H9 (cell line): ENCODE data around the gene ACMSD. TPM values are rescaled to one million over a fixed set of nuclear protein-coding genes. Genes with fewer than 3 reads are reported as not detected.

Source experiments
- DNase-seq: peaks from one replicate; pipeline ENCODE4 v3.0.0-alpha.2; 2017
- H2AFZ ChIP-seq: one replicate; pipeline ENCODE4 v1.6.1; 2013; ENCODE audit warnings: mild to moderate bottlenecking, low read length, control low read depth, moderate library complexity
- H2AK5ac ChIP-seq: 2 replicates; pipeline ENCODE4 v1.6.1; 2013; ENCODE audit warnings: low read length, control low read depth, mixed read lengths; ENCODE audit not compliant: insufficient read length
- H2BK120ac ChIP-seq: one replicate; pipeline ENCODE4 v1.6.1; 2013; ENCODE audit warnings: low read depth, mild to moderate bottlenecking, low read length, control low read depth, inconsistent platforms; ENCODE audit not compliant: poor library complexity, severe bottlenecking
- H2BK12ac ChIP-seq: 2 replicates; pipeline ENCODE4 v1.6.1; 2013; ENCODE audit warnings: low read length, control low read depth, mixed read lengths, low read depth; ENCODE audit not compliant: insufficient read length
- H2BK15ac ChIP-seq: 2 replicates; pipeline ENCODE4 v1.6.1; 2013; ENCODE audit warnings: low read depth, low read length, control low read depth
- H2BK20ac ChIP-seq: one replicate; pipeline ENCODE4 v1.6.1; 2013; ENCODE audit warnings: low read depth, mild to moderate bottlenecking, low read length, control low read depth, inconsistent platforms; ENCODE audit not compliant: poor library complexity, severe bottlenecking
- H2BK5ac ChIP-seq: 2 replicates; pipeline ENCODE4 v1.6.1; 2013; ENCODE audit warnings: low read length, control low read depth, mixed read lengths; ENCODE audit not compliant: insufficient read length
- H3K14ac ChIP-seq: 2 replicates; pipeline ENCODE4 v1.6.1; 2013; ENCODE audit warnings: low read length, control low read depth; ENCODE audit not compliant: insufficient read depth
- H3K18ac ChIP-seq: 2 replicates; pipeline ENCODE4 v1.6.1; 2013; ENCODE audit warnings: low read depth, mild to moderate bottlenecking, mixed read lengths, low read length, control low read depth; ENCODE audit not compliant: insufficient read length
- H3K23ac ChIP-seq: 2 replicates; pipeline ENCODE4 v1.6.1; 2013; ENCODE audit warnings: low read length, control low read depth, mixed read lengths, low read depth; ENCODE audit not compliant: insufficient read length
- H3K23me2 ChIP-seq: 2 replicates; pipeline ENCODE4 v1.6.1; 2013; ENCODE audit warnings: low read depth, mild to moderate bottlenecking, mixed read lengths, low read length, control low read depth; ENCODE audit not compliant: insufficient read length, poor library complexity, severe bottlenecking
- H3K27ac ChIP-seq: 2 replicates; pipeline ENCODE4 v1.5.1; 2013; ENCODE audit warnings: low read length, control low read depth, mixed read lengths, low read depth; ENCODE audit not compliant: insufficient read length
- H3K27me3 ChIP-seq: 2 replicates; pipeline ENCODE4 v1.6.1; 2013; ENCODE audit warnings: low read length, control low read depth, inconsistent platforms; ENCODE audit not compliant: insufficient read depth
- H3K4ac ChIP-seq: 2 replicates; pipeline ENCODE4 v1.6.1; 2013; ENCODE audit warnings: low read depth, mild to moderate bottlenecking, control low read depth, inconsistent platforms, low read length, moderate library complexity
- H3K4me1 ChIP-seq: 2 replicates; pipeline ENCODE4 v1.6.1; 2013; ENCODE audit warnings: low read length, control low read depth, inconsistent platforms; ENCODE audit not compliant: insufficient read depth
- H3K4me2 ChIP-seq: 2 replicates; pipeline ENCODE4 v1.6.1; 2013; ENCODE audit warnings: low read length, control low read depth, mixed read lengths; ENCODE audit not compliant: insufficient read length, insufficient read depth
- H3K56ac ChIP-seq: 2 replicates; pipeline ENCODE4 v1.6.1; 2013; ENCODE audit warnings: low read depth, mild to moderate bottlenecking, mixed read lengths, low read length, control low read depth; ENCODE audit not compliant: insufficient read length
- H3K79me1 ChIP-seq: 2 replicates; pipeline ENCODE4 v1.6.1; 2013; ENCODE audit warnings: low read depth, mild to moderate bottlenecking, moderate library complexity, low read length, control low read depth, inconsistent platforms; ENCODE audit not compliant: insufficient read depth, poor library complexity, severe bottlenecking
- H3K79me2 ChIP-seq: 2 replicates; pipeline ENCODE4 v1.6.1; 2013; ENCODE audit warnings: low read length, control low read depth, inconsistent platforms; ENCODE audit not compliant: insufficient read depth
- H3K9ac ChIP-seq: 2 replicates; pipeline ENCODE4 v1.6.1; 2013; ENCODE audit warnings: low read length, control low read depth, mixed read lengths; ENCODE audit not compliant: insufficient read length; ENCODE audit errors: extremely low read depth
- H3K9me3 ChIP-seq: one replicate; pipeline ENCODE4 v1.6.1; 2013; ENCODE audit warnings: low read depth, low read length, inconsistent platforms; ENCODE audit not compliant: control insufficient read depth
- H3T11ph ChIP-seq: one replicate; pipeline ENCODE4 v1.6.1; 2013; ENCODE audit warnings: mild to moderate bottlenecking, low read length, control low read depth, inconsistent platforms
- H4K20me1 ChIP-seq: one replicate; pipeline ENCODE4 v1.6.1; 2013; ENCODE audit not compliant: control insufficient read depth, insufficient read length, insufficient read depth
- H4K5ac ChIP-seq: 2 replicates; pipeline ENCODE4 v1.6.1; 2013; ENCODE audit warnings: low read depth, mild to moderate bottlenecking, mixed read lengths, low read length, control low read depth; ENCODE audit not compliant: insufficient read length
- H4K8ac ChIP-seq: replicated peaks from 2 replicates; pipeline ENCODE4 v1.6.1; 2013; ENCODE audit warnings: low read length, control low read depth, mixed read lengths, low read depth; ENCODE audit not compliant: insufficient read length
- H4K91ac ChIP-seq: 2 replicates; pipeline ENCODE4 v1.6.1; 2013; ENCODE audit warnings: low read depth, mild to moderate bottlenecking, moderate library complexity, mixed read lengths, low read length, control low read depth; ENCODE audit not compliant: insufficient read length
- H3K27ac Mint-ChIP-seq, 3 experiments: 2 replicates in 2 of 3; 3 replicates in 1 of 3; pipeline ENCODE4 v1.8.0; 2020 to 2021; ENCODE audit warnings: mixed read lengths in 3 of 3, mild to moderate bottlenecking in 1 of 3, moderate library complexity in 1 of 3
- H3K27me3 Mint-ChIP-seq: 2 replicates; pipeline ENCODE4 v1.8.0; 2021; ENCODE audit warnings: low read depth, mild to moderate bottlenecking, moderate library complexity, mixed read lengths
- H3K36me3 Mint-ChIP-seq, 3 experiments: 2 replicates in 2 of 3; 3 replicates in 1 of 3; pipeline ENCODE4 v1.8.0; 2020 to 2021; ENCODE audit warnings: low read depth in 3 of 3, mixed read lengths in 3 of 3; ENCODE audit not compliant: insufficient read depth in 1 of 3
- H3K4me1 Mint-ChIP-seq, 2 experiments: 2 replicates each; pipeline ENCODE4 v1.8.0; 2020; ENCODE audit warnings: mixed read lengths in 2 of 2
- H3K4me3 Mint-ChIP-seq, 2 experiments: 2 replicates in 1 of 2; 3 replicates in 1 of 2; pipeline ENCODE4 v1.8.0; 2020 to 2021; ENCODE audit warnings: mild to moderate bottlenecking in 2 of 2, mixed read lengths in 2 of 2, moderate library complexity in 1 of 2
- H3K9me3 Mint-ChIP-seq, 2 experiments: 2 replicates in 1 of 2; 3 replicates in 1 of 2; pipeline ENCODE4 v1.8.0; 2020; ENCODE audit warnings: mild to moderate bottlenecking in 2 of 2, mixed read lengths in 2 of 2, moderate library complexity in 1 of 2
- WGBS: extraction: QIAGEN DNeasy Blood & Tissue Kit; methylation state at CpG from one replicate; pipeline ENCODE4 v1.1.7; 2013; ENCODE audit warnings: missing lambda C conversion rate, low lambda C conversion rate, mixed read lengths; ENCODE audit not compliant: insufficient read length; ENCODE audit errors: extremely low coverage; 5-methylcytosine and 5-hydroxymethylcytosine counted together
- total RNA-seq: library from RNA; stranded (reverse); gene quantifications from 2 replicates; pipeline ENCODE4 v1.2.1, GENCODE V29; 2021
- TF ChIP-seq, protein P1 (sequence below): fragments of 200-600 bp; sonication (generic); conservative IDR thresholded peaks from 3 replicates; pipeline ENCODE4 v1.8.0; 2021; ENCODE audit warnings: antibody characterized with exemption, mild to moderate bottlenecking

Gene ACMSD
- total RNA-seq, 1 experiment from 2014 or later: not detected

DNA sequence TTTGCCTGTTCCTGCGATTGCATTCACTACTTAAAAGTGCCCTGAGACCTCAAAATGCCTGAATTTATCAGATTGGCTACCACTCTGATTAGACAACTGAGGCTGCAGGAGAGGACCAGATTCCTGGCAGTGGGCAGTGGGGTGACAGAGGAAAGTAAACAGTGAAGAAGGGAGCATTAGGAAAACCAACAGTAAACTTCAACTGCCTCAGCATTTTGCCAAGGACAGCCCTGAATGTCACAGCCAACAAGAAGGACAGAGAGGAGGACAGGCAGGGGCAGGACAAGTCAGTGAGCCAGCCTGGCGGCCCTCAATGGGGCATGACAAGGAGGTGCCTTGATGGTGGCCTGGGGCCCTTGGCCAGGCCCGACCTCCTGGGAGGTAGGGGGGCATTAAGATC, 24.3 kb downstream of the ACMSD start:
- H3K9me3 ChIP-seq: no peaks in the 10 kb centered on the region
- WGBS: no CpG with 5 or more reads among the region's 3 CpGs

More for the DNA sequence above, 24.3 kb downstream of the ACMSD start:
- Histone ChIP-seq H3K9ac (no peak overlapping the region), H4K5ac (no peak overlapping the region), H2BK20ac (no peak overlapping the region), H3K79me1 (no peaks in the 10 kb centered on the region), H3K18ac (no peak overlapping the region), H3K79me2 (no peaks in the 10 kb centered on the region), H4K91ac (no peak overlapping the region), H3T11ph (no peak overlapping the region), H3K27ac (no peak overlapping the region), H3K4ac (no peak overlapping the region), H3K4me2 (no peak overlapping the region), H2AFZ (no peak overlapping the region), H2BK15ac (no peak overlapping the region), H3K23me2 (no peaks in the 10 kb centered on the region), H2AK5ac (no peak overlapping the region), H3K14ac (no peak overlapping the region), H3K27me3 (no peaks in the 10 kb centered on the region), H3K4me1 (no peaks in the 10 kb centered on the region), H2BK5ac (no peak overlapping the region), H3K56ac (no peak overlapping the region), H2BK120ac (no peak overlapping the region), H4K20me1 (no peaks in the 10 kb centered on the region), H3K23ac (no peak overlapping the region), H2BK12ac (no peak overlapping the region), H4K8ac (no peak overlapping the region)
- H3K9me3 Mint-ChIP-seq: no peaks in the 10 kb centered on the region
- no peaks in the 10 kb centered on the region for H3K36me3 Mint-ChIP-seq
- TF ChIP-seq, protein P1, sequence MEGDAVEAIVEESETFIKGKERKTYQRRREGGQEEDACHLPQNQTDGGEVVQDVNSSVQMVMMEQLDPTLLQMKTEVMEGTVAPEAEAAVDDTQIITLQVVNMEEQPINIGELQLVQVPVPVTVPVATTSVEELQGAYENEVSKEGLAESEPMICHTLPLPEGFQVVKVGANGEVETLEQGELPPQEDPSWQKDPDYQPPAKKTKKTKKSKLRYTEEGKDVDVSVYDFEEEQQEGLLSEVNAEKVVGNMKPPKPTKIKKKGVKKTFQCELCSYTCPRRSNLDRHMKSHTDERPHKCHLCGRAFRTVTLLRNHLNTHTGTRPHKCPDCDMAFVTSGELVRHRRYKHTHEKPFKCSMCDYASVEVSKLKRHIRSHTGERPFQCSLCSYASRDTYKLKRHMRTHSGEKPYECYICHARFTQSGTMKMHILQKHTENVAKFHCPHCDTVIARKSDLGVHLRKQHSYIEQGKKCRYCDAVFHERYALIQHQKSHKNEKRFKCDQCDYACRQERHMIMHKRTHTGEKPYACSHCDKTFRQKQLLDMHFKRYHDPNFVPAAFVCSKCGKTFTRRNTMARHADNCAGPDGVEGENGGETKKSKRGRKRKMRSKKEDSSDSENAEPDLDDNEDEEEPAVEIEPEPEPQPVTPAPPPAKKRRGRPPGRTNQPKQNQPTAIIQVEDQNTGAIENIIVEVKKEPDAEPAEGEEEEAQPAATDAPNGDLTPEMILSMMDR: no peak
- H3K4me3 Mint-ChIP-seq: no peak overlapping the region
- H3K27ac Mint-ChIP-seq: 0 out of 7 replicates have a peak overlapping the region, but pooled peaks of 1 of the 3 experiments have one; percentile 14
- DNase-seq: no peak
- no peaks in the 10 kb centered on the region for H3K4me1 Mint-ChIP-seq
- peaks cover 2% of the 10 kb centered on the region; the same call in 1 of the 2 replicates for H3K27me3 Mint-ChIP-seq
